ENCODE data around the gene PHOX2B.

DNA sequence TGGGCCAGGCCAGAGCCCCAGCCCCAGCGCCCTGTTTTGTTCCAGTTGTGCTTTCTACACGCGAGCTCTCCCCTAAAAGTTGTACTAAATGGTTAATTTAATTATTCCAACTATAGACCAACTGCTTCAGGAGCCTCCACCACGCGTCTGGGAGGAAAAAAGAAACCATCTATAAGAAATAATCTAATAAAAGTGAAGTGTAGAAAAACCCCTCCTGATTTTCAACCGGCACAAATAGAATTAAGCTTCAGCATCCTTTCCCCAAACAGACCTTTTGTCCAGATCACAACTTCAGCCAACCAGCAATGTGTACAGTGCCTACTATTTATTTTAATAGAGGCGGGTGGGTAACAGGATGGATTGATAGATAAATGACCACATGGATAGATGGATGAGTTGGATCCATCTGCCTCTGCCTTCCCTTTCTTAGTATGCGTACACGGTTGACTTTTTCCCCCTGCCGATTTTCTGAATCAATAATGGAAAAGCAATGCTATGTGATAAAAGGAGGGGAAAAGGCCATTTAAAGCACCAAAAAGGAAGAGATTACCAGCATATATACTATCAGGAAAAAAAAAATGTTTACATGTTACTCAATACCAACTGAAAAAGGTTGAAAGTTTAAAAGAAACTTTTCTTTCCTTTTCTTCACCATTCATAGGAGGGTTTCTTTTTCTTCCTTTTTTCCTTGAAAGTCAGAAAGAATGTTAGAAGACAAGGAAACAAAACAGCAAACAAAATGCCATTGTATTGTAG lies 3.7 kb upstream of the PHOX2B start:
- TF ChIP-seq, protein P1, sequence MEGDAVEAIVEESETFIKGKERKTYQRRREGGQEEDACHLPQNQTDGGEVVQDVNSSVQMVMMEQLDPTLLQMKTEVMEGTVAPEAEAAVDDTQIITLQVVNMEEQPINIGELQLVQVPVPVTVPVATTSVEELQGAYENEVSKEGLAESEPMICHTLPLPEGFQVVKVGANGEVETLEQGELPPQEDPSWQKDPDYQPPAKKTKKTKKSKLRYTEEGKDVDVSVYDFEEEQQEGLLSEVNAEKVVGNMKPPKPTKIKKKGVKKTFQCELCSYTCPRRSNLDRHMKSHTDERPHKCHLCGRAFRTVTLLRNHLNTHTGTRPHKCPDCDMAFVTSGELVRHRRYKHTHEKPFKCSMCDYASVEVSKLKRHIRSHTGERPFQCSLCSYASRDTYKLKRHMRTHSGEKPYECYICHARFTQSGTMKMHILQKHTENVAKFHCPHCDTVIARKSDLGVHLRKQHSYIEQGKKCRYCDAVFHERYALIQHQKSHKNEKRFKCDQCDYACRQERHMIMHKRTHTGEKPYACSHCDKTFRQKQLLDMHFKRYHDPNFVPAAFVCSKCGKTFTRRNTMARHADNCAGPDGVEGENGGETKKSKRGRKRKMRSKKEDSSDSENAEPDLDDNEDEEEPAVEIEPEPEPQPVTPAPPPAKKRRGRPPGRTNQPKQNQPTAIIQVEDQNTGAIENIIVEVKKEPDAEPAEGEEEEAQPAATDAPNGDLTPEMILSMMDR (IDR thresholded peaks at IDR 0.05): no peak
- no peak for TF ChIP-seq RCOR1 (IDR thresholded peaks at IDR 0.05; ENCODE audit: low read length)

Data from SK-N-SH (cell line).